ENCODE results near the gene IGFL2.

DNA sequence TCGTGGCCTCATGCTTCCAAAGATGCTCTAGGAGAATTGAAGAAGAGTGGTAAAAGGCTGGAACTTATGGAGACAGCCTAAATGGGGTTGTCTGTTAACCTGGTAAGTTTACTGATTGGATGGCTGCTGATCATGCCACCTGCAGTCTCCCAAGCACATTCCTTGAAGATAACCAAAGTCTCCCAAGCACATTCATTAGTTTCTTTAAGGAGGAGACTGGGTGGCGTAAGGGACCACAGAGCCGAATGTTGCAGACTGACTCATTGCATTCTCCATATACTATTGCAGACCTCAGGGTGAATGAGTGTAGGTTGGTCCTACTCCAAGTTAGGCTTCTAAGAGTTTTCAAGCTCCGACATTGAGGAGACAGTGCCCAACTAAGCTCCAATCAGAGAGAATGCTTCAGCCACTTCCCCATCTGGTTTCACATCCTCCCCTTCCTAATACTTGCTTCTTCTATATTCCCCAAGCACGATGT, 23.4 kb upstream of the IGFL2 start, which contains the start of gene IGFL3:
- TF ChIP-seq EZH2phosphoT487 (IDR thresholded peaks at IDR 0.05; ENCODE audit: insufficient read depth, low read depth) (no peak), EZH2 (IDR thresholded peaks at IDR 0.05; ENCODE audit: insufficient read depth, poor library complexity, severe bottlenecking) (no peak)
